ENCODE measurements around the gene FAU.
"Not testable (repeated sequence)": the region's sequence is repeated elsewhere in the genome, so short reads cannot be mapped to it uniquely, and the experiment has no call there.

The FAU gene

DNA sequence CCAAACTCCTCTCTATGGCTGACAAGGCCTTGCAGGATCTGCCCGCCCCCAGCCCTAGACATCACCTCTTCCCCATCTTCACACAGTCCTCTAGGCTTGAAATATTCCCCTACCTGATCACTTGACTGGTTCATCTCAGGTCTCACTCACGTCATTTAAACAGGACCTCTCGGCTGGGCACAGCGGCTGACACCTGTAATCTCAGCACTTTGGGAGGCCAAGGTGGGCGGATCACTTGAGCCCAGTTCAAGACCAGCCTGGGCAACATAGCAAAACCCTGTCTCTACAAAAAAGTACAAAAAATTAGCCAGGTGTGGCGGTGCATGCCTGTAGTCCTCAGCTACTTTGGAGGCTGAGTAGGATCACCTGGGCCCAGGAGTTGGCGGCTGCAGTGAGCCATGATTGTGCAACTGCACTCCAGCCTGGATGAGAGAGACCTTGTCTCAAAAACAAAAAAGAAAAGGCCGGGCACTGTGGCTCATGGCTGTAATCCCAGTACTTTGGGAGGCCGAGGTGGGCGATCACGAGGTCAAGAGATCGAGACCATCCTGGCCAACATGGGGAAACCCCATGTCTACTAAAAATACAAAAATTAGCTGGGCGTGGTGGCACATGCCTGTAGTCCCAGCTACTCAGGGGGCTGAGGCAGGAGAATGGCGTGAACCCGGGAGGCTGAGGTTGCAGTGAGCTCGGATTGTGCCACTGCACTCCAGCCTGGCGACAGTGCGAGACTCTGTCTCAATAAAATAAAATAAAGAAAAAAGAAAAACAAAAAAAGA, 2.9 kb downstream of the FAU start:
- H3K9ac ChIP-seq (ENCODE audit: low read length); H3K4me3 ChIP-seq (ENCODE audit: low read depth, low read length); H3K9me3 ChIP-seq (ENCODE audit: control insufficient read depth, insufficient read depth, low read depth, low read length); H3K27me3 ChIP-seq (ENCODE audit: control insufficient read depth, insufficient read depth, low read length); H3K27ac ChIP-seq (ENCODE audit: low read depth, low read length); H3K4me1 ChIP-seq (ENCODE audit: control insufficient read depth, insufficient read depth, low read length): not testable (repeated sequence)
- peaks cover 56% of the 10 kb centered on the region for H3K36me3 ChIP-seq (ENCODE audit: control insufficient read depth, insufficient read depth, low read length)

DNA sequence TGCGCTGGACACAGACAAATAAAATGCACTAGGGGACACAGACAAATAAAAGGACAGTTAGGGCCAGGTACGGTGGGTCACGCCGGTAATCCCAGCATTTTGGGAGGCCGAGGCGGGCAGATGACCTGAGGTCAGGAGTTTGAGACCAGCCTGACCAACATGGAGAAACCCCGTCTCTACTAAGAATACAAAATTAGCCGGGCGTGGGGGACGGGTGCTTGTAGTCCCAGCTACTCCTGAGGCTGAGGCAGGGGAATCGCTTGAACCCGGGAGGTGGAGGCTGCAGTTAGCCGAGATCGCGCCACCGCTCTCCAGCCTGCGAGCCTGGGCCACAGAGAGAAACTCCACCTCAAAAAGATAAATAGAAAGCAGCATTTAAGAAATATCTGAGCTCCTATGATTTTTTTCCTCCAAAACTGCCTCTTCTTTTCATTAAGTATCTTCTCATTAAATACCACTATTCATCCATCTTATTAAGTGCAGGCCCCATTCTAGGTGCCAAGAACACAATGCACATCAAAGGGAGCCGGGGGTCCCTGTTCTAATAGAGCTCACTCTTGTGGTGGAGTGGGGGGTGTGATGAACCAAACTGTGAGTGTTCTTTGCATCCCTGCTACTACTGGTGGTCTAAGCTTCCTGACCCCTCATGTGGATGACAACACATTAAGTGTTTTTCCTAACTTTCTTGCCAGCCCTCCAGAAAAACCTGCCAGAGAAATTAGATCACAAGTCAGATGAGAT, 3.7 kb downstream of the FAU start:
- no peak overlapping the region for H3K9ac ChIP-seq (ENCODE audit: low read length)
- no peak overlapping the region for H3K27ac ChIP-seq (ENCODE audit: low read depth, low read length)
- H3K36me3 ChIP-seq (ENCODE audit: control insufficient read depth, insufficient read depth, low read length), result peaks cover 56% of the 10 kb centered on the region
- H3K4me3 ChIP-seq (ENCODE audit: low read depth, low read length), result 0 out of 2 replicates have a peak overlapping the region, but pooled peaks have one; percentile 5
- no peaks in the 10 kb centered on the region for H3K9me3 ChIP-seq (ENCODE audit: control insufficient read depth, insufficient read depth, low read depth, low read length)
- H3K4me1 ChIP-seq (ENCODE audit: control insufficient read depth, insufficient read depth, low read length), result peaks cover 13% of the 10 kb centered on the region
- H3K27me3 ChIP-seq (ENCODE audit: control insufficient read depth, insufficient read depth, low read length), result no peaks in the 10 kb centered on the region

DNA sequence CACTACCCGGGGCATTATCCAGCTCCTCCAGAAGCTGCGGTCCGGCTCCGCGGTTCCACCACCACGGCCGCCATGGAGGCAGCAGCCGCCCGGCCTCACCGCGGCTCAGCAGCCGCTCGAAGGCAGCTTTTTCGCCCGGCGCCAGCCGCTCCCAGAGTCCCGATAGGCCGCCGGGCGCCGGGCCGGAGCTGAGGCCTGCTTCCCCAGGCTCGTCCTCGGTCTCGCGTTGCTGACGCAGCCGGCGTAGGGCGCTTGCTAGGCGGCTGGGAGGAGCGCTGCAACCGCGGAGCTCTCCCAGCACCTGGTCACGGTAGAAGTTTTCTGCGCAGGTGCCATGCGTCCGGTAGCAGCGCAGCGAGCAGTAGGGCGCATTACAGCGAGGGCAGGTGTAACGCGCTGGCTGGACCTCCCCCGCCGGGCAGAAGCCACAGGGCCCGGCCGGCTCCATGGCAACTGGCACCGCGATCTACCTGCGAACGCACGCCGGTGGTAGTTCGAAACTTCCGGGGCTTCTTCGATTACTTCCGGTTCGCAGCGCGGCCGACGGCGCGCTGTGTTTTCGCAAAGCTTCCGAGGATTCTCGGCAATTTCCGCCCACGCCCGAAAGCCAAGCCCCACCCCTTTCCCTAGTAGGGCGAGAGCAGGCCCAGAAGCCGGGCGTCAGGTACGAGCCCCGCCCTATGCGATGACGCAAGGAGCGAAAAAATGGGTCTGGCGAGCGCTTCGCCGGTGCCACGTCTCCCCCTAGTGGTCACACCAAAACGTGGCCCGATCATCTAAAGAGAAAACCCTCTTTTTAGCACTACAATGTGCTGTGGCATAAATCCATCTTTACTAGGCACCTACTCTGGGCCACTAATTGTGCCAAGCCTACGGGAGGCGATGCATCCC, 4.5 kb downstream of the FAU start, which contains the start of gene ZNHIT2:
TSS of gene ZNHIT2 (minus strand) at position 496 of the 891 bp plus-strand sequence. CDS start at position 448, 48 bp downstream.
- Histone ChIP-seq H3K27ac (ENCODE audit: low read depth, low read length) (peak within 1 kb of the TSS; percentile 81), H3K27me3 (ENCODE audit: control insufficient read depth, insufficient read depth, low read length) (no peaks in the 10 kb centered on the region), H3K4me3 (ENCODE audit: low read depth, low read length) (peak within 1 kb of the TSS; percentile 79), H3K36me3 (ENCODE audit: control insufficient read depth, insufficient read depth, low read length) (peaks cover 56% of the 10 kb centered on the region), H3K4me1 (ENCODE audit: control insufficient read depth, insufficient read depth, low read length) (peaks cover 19% of the 10 kb centered on the region), H3K9ac (ENCODE audit: low read length) (peak within 1 kb of the TSS; percentile 87), H3K9me3 (ENCODE audit: control insufficient read depth, insufficient read depth, low read depth, low read length) (no peaks in the 10 kb centered on the region)

DNA sequence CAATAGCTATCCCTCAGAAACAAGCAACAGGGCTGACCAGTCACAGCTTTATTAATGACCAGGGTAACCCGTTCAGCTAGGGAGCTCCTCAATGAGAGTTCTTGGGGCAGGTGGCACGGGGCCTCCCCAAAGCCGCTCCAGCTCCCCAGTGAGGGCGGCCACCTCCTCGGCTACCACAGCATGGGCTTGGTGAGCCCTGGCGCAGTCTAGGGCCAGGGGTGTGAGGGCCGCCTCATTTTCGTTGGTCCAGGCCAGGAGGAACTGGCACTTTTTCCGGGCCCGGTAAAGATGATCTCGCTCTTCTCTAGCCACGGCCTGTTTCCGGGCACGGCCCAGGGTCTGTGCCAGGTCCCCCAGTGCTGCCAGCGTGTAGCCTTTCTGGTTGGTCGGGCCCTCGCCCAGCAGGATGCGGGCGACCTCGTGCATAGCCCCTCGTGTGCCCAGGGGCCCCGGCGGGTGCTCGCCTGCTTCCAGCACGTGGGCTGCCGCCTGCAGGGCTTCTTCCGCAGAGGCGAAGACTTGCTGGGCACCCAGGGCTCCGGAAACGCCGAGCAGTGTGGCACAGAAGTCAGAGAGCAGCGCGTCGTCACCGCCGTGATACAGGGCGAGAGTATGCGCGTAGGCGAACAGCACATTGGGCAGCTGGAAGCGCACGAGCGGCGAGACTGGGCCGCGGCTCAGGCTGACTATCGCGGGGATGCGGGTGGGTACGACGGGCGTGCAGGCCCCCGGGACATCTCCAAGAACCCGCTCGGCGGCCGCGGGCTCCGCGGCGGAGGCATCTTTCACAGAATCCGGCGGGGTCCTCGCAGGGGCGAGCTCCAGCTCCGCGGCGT, 5.3 kb downstream of the FAU start:
- peaks cover 19% of the 10 kb centered on the region for H3K4me1 ChIP-seq (ENCODE audit: control insufficient read depth, insufficient read depth, low read length)
- peak overlapping the region; percentile 81 for H3K27ac ChIP-seq (ENCODE audit: low read depth, low read length)
- H3K36me3 ChIP-seq (ENCODE audit: control insufficient read depth, insufficient read depth, low read length), result peaks cover 56% of the 10 kb centered on the region

DNA sequence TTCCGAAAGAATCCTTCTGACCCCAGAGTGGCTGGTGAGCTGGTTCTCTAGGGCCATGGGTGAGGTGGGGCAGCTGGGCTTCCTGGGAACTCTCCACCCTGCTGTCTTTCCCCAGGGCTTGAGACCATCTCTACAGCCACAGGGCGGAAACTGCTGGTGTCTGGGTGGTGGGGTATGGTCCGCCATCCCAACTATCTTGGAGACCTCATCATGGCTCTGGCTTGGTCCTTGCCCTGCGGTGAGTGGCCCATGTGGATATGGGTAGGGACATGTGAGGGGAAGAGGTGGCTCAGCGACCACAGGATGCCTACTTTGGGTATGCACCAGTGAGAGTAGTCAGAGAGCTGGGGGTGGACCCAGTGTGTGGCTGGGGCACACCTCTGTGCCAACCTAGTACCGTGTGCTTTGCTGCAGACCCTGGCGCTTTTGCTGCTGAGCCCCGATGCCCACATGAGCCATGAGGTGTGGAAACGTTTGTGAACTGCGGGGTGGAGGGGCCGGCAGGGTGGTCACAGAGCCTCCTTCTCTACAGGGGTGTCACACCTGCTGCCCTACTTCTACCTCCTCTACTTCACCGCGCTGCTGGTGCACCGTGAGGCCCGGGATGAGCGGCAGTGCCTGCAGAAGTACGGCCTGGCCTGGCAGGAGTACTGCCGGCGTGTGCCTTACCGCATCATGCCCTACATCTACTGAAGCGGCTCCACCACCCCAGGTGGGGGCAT, 6.4 kb downstream of the FAU start:
- Histone ChIP-seq H3K9me3 (ENCODE audit: control insufficient read depth, insufficient read depth, low read depth, low read length) (no peaks in the 10 kb centered on the region), H3K9ac (ENCODE audit: low read length) (no peak overlapping the region), H3K4me1 (ENCODE audit: control insufficient read depth, insufficient read depth, low read length) (peaks cover 23% of the 10 kb centered on the region), H3K27me3 (ENCODE audit: control insufficient read depth, insufficient read depth, low read length) (no peaks in the 10 kb centered on the region), H3K27ac (ENCODE audit: low read depth, low read length) (no peak overlapping the region), H3K4me3 (ENCODE audit: low read depth, low read length) (no peak overlapping the region), H3K36me3 (ENCODE audit: control insufficient read depth, insufficient read depth, low read length) (peaks cover 47% of the 10 kb centered on the region)

More for the DNA sequence above, 5.3 kb downstream of the FAU start:
- Histone ChIP-seq H3K9ac (ENCODE audit: low read length) (peak overlapping the region; percentile 87), H3K9me3 (ENCODE audit: control insufficient read depth, insufficient read depth, low read depth, low read length) (no peaks in the 10 kb centered on the region), H3K27me3 (ENCODE audit: control insufficient read depth, insufficient read depth, low read length) (no peaks in the 10 kb centered on the region), H3K4me3 (ENCODE audit: low read depth, low read length) (peak overlapping the region; percentile 79)

DNA sequence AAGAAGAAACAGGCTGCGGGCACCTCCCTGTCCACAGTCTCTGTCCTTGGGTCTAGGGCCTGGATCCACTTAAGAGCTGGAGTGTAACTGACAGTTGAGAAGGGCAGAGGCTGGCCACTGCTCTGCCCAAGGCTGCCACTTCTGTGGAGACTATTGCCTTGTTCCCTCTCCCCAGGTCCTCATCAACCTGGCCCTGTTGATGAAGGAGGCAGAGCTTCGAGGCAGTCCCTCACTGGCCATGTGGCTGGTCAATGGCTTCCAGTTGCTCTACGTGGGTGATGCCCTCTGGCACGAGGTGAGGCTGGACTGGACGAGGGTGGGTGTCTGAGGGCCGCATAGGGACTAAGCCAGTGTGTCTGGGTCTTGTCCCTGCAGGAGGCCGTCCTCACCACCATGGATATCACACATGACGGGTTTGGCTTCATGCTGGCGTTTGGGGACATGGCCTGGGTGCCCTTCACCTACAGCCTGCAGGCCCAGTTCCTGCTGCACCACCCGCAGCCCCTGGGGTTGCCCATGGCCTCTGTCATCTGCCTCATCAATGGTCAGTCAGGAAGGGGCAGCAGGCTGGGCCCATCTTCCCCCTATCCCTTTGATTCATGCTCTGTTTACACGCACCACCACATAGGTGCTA, 7.3 kb downstream of the FAU start:
- Histone ChIP-seq H3K36me3 (ENCODE audit: control insufficient read depth, insufficient read depth, low read length) (peaks cover 38% of the 10 kb centered on the region), H3K4me3 (ENCODE audit: low read depth, low read length) (no peak overlapping the region), H3K4me1 (ENCODE audit: control insufficient read depth, insufficient read depth, low read length) (peaks cover 25% of the 10 kb centered on the region), H3K9me3 (ENCODE audit: control insufficient read depth, insufficient read depth, low read depth, low read length) (no peaks in the 10 kb centered on the region), H3K27ac (ENCODE audit: low read depth, low read length) (no peak overlapping the region), H3K9ac (ENCODE audit: low read length) (no peak overlapping the region), H3K27me3 (ENCODE audit: control insufficient read depth, insufficient read depth, low read length) (no peaks in the 10 kb centered on the region)

DNA sequence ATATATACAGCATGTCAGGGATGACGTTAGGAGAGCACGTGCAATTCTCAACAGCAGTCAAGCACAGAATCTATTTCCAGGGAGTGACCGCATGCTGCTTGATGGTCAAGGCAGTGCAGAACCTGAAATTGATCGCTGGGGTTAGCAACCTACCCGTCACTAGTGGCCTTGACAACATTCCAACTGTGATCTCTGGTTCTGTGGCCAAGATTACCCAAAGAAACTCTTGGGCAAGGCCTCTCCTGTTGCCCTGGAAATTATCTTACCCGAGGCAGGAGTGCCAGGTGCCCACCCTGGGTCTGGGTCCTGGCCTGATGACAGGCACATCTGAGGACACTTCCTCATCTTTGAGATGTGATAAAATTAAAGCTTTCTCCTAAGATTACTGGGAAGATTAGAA, 8.1 kb downstream of the FAU start:
- H3K27me3 ChIP-seq (ENCODE audit: control insufficient read depth, insufficient read depth, low read length), result no peaks in the 10 kb centered on the region
- H3K36me3 ChIP-seq (ENCODE audit: control insufficient read depth, insufficient read depth, low read length), result peaks cover 36% of the 10 kb centered on the region
- H3K9ac ChIP-seq (ENCODE audit: low read length), result no peak overlapping the region
- H3K4me1 ChIP-seq (ENCODE audit: control insufficient read depth, insufficient read depth, low read length), result peaks cover 25% of the 10 kb centered on the region
- H3K4me3 ChIP-seq (ENCODE audit: low read depth, low read length), result no peak overlapping the region
- H3K9me3 ChIP-seq (ENCODE audit: control insufficient read depth, insufficient read depth, low read depth, low read length), result no peaks in the 10 kb centered on the region
- H3K27ac ChIP-seq (ENCODE audit: low read depth, low read length), result no peak overlapping the region

DNA sequence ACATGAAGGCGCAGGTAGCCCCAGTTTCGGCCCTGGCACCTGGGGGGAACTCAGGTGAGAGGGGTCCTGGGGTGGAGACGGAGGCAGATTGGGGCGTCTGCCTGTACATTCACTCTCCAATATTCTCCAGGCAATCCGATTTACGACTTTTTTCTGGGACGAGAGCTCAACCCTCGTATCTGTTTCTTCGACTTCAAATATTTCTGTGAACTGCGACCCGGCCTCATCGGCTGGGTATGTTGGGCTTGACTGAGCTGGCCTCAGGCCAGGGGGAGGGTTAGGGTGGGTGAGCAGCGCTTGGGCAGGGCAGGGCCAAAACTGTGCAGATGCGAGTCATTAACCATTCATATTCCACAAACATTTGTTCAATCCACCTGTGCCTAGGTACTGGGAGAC, 8.6 kb downstream of the FAU start:
- H3K27me3 ChIP-seq (ENCODE audit: control insufficient read depth, insufficient read depth, low read length), result no peaks in the 10 kb centered on the region
- no peak overlapping the region for H3K9ac ChIP-seq (ENCODE audit: low read length)
- H3K4me1 ChIP-seq (ENCODE audit: control insufficient read depth, insufficient read depth, low read length), result peaks cover 25% of the 10 kb centered on the region
- peaks cover 32% of the 10 kb centered on the region for H3K36me3 ChIP-seq (ENCODE audit: control insufficient read depth, insufficient read depth, low read length)
- no peaks in the 10 kb centered on the region for H3K9me3 ChIP-seq (ENCODE audit: control insufficient read depth, insufficient read depth, low read depth, low read length)
- peak overlapping the region; percentile 84 for H3K4me3 ChIP-seq (ENCODE audit: low read depth, low read length)
- H3K27ac ChIP-seq (ENCODE audit: low read depth, low read length), result no peak overlapping the region; the same call in 1 of the 2 replicates

DNA sequence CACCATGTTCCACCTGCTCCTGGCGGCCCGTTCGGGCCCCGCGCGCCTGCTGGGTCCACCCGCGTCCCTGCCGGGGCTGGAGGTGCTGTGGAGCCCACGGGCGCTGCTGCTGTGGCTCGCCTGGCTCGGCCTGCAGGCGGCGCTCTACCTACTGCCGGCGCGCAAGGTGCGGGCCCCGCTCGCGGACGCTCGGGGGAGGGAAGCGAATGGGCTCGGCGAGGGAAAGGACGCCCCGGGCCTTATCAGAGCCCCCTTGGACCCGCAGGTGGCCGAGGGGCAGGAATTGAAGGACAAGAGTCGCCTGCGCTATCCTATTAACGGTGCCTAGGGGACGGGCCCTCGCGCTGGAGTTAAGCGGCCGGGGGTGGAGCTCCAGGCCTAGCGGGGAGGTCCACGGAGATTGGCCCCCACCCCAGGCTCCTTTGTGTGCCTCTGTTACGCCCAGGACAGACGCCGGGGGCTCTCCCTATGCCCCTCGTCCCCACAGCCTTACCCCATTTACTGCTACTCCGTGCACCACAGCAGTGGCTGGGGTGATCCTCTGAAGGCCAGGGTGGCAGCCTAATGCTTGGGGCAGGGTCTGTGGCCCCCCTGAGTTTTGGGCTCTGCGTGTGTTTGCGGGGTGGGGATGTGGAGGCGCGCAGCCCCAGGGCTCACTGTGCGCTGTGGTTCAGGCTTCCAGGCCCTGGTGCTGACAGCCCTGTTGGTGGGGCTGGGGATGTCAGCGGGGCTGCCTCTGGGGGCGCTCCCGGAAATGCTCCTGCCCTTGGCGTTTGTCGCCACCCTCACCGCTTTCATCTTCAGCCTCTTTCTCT, 9.2 kb downstream of the FAU start:
- Histone ChIP-seq H3K4me1 (ENCODE audit: control insufficient read depth, insufficient read depth, low read length) (peaks cover 25% of the 10 kb centered on the region), H3K9me3 (ENCODE audit: control insufficient read depth, insufficient read depth, low read depth, low read length) (no peaks in the 10 kb centered on the region), H3K4me3 (ENCODE audit: low read depth, low read length) (peak overlapping the region; percentile 84), H3K27me3 (ENCODE audit: control insufficient read depth, insufficient read depth, low read length) (no peaks in the 10 kb centered on the region), H3K36me3 (ENCODE audit: control insufficient read depth, insufficient read depth, low read length) (peaks cover 28% of the 10 kb centered on the region), H3K27ac (ENCODE audit: low read depth, low read length) (peak overlapping the region; percentile 65; the same call in 1 of the 2 replicates), H3K9ac (ENCODE audit: low read length) (peak overlapping the region; percentile 79)
